HS-5 (cell line): ENCODE data around the gene AGPAT3.

Source experiments
- DNase-seq: peaks from one replicate; pipeline ENCODE4 v3.0.0-alpha.2; 2012; ENCODE audit warnings: low read depth

AGPAT3 gene

DNA sequence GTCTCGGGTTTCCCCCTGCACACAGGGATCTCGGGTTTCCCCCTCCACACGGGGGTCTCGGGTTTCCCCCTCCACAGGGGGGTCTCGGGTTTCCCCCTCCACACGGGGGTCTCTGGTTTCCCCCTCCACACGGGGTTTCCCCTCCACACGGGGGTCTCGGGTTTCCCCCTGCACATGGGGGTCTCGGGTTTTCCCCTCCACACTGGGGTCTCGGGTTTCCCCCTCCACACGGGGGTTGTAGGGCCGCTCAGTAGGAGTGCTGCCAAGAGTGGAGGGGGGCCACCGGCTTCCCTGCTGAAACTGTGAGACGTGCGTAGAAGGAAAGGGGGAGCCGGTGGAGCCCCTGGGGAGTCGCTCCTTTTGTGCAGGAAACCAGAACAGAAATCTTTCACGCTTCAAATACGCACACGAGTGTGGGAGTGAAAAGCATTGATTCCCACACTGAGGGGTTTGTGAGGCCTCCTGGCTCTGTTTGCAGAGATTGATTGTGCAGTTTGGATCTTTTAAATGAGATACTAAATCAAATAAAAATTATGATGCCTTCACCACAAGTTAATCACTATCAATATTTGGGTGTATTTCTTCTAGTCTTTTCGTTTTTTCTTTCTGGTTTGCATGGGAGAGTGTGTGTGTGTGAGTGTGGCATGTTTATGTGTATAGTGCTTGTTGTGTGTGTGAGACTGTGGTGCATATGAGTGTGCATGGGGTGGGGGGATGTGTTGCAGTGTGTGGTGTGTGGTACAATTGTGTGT is 92.8 kb downstream of the AGPAT3 start:
- DNase-seq = no peak

DNA sequence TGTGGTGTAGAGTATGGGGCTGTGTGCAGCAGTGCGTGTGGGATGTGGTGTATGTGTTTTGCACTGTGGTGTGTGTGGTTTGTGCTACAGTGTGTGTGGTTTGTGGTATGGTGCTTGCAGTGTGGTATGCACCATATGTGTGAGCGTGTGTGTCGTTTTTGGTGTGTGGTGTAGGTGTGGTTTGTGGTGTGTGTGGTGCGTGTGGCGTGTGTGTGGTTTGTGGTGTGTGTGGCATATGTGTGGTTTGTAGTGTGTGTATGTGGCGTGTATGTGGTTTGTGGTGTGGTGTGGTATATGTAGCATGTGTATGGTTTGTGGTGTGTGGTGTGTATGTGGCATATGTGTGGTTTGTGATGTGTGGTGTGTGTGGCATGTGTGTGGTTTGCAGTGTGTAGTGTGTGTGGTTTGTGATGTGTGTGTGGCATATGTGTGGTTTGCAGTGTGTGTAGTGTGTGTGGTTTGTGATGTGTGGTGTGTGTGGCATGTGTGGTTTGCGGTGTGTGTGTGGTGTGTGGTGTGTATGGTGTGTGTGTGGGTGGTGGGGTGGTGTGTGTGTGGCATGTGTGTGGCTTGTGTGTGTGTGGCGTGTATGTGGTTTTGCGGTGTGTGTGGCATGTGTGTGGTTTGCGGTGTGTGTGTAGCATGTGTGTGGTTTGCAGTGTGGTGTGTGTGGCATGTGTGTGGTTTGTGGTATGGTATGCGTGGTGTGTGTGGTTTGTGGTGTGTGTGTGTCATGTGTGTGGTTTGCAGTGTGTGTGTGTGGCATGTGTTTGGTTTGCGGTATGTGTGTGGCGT is 93.5 kb downstream of the AGPAT3 start:
- no peak for DNase-seq

DNA sequence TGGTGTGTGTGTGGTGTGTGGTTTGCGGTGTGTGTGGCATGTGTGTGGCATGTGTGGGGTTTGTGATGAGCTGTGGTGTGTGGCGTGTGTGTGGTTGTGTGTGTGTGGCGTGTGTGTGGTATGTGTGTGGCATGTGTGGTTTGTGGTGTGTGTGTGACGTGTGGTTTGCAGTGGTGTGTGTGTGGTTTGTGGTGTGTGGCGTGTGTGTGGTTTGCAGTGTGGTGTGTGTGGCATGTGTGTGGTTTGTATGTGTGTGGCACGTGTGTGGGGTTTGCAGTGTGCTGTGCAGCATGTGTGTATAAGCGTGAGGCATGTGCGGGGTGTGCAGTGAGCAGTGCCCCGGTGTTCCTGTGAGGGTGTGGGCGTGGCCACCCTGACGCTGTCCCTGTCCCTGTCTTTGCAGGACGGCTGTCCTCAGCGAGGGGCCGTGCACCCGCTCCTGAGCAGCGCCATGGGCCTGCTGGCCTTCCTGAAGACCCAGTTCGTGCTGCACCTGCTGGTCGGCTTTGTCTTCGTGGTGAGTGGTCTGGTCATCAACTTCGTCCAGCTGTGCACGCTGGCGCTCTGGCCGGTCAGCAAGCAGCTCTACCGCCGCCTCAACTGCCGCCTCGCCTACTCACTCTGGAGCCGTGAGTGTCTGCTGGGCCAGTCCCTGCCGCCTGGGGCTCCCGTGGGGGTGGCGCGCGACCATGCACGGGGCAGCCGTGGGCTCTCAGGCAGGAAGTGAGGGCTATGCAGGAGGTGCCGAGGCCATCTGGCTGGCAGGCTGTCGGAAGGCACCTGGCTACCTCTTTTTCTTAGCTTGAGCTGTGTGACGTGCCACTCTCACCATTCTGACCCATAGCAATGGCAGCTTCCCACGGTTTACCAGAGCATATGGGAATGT is 94.5 kb downstream of the AGPAT3 start:
- DNase-seq = no peak

- DNase-seq = no peak
These were observed 96.4 kb downstream of the AGPAT3 start for GRCh38 chr21:43961382-43961909.

DNA sequence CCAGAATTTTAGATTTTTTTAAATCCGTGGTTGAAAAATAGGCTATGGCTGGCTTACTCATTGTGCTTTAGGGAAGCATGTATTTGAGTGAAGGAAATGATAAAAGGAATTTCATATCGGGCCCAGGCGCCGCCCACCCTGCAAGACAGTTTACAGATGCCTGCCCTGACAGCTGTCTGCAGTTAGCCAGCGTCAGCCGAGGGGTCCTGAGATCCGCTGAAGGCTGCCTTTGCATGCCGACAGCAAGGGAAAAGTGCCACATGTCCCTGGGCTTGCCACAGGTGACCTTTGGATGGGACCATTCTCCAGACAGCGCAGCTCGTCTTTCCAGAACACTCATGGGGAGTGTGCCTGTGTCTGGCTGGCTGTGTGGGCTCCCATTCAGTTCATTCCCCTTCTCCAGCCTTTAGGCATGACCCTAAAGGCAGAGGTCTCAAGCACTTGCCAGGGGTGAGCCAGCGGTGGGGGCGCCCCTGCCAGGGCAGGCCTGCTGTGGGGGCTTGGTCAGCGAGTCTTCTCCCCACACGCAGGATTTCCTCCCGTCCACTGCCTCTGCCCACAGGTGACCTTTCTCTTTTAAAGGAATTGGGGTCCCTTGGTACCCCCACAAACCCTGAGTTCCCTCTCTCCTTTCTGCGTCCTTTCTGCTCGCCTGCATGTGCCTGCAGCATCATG is 101.0 kb downstream of the AGPAT3 start:
- no peak for DNase-seq

DNA sequence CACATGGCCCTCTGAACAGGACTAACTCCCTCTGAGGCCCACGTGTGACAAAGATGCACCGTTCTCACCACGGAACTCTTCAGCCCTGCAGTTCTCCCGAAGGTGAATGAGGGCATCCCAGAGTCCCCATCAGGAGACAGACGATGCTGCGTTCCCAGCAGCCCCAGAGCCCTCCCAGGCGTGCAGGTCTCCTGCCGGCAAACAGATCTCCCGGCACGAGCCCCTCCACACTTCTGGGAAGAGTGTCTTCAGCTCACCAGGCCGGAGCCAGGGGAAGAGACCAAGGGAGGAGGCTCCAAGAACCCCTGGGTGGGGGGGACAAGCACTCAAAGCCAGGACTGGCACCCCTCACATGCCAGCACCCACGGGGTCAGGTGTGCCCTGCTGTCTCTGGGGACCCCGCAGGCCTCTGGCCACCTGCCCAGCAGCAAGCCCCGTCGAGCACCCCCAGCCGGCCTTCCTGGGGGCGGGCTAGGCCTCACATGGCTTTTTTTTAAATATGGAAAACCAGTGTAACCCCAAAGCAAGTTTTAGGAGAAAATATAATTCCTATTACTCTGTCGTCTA is 102.0 kb downstream of the AGPAT3 start:
- DNase-seq = no peak

GRCh38 chr21:43967981-43968380 is 103.0 kb downstream of the AGPAT3 start:
- no peak for DNase-seq

DNA sequence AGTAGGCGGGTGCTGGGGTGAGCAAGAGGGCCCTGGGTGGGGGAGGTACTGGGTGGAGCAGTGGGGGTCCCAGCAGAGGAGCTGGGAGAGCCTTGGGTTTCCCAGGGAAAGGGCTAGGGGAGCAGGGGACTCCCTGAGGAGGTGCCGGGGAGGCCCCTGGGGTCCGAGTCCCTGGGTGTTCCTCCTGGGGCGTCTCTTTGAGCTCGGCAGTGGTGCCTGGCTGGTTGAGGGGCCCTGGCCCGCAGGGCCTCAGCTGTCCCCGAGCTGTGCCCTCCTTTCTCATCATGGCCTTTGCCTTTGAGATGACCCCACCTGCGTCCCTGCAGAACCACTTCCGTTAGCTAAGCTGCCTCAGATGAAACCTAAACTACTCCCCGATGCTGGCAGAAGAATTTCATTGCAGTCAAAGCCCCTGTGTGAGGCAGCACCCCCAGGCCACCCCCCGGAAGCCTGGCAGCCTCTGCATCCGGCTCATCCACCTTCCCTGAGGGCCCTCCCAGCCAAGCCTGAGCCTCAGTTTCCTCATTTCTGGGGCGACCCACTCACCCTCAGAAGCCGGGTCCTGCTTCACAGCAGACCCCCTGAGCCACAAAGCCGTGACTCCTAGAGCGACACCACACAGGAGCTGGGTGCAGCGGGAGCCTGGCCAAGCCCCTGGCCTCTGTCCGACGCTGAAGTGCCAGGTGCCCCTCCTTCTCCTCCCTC is 103.5 kb downstream of the AGPAT3 start:
- no peak for DNase-seq

GRCh38 chr21:43969115-43969444 is 104.1 kb downstream of the AGPAT3 start:
- no peak for DNase-seq

GRCh38 chr21:43970551-43970950 is 105.5 kb downstream of the AGPAT3 start:
- no peak for DNase-seq

DNA sequence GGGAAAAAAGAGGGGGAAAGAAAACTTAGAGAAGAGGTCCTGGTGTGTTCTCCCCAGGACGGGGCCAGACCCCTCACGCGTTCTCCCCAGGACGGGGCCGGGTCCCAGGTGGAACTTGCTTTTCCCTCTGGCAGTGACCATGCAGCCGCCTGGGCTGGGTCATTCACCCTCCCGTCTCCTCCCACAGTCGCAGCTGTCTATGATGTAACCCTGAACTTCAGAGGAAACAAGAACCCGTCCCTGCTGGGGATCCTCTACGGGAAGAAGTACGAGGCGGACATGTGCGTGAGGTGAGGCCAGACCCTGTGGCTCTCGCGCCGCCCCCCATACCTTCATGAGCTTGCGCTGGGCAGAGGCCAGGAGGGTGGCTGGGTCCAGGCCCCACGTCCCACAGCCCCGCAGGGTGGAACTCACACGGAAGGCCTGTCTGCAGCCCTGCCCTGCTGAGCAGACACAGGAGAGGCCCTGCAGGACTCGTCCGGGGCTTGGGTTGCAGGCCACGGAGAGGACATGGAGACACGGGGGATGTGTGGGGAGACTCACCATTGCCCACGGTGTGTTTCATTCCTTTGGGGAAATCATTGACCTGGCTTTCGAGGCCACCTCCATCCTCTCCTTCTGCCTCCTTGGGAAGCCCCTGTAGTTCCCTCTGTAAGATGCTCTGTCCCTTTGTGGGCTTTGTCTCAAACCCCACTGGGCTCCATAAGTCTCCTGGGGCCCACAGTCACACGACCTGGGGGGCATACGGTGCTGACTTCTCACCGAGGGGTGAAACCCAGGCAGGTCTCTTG is 106.4 kb downstream of the AGPAT3 start:
- no peak for DNase-seq

DNA sequence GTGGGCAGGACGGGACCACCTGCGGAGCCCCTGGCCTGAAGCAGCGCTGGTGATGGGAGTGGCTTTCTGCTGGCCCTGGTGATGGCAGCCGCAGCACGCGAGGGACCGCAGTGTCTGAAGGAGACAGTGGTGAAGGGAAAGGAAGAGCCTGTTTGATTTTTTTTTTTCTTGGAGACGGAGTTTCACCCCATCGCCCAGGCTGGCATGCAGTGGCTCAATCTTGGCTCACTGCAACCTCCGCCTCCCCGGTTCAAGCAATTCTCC is 106.9 kb downstream of the AGPAT3 start:
- no peak for DNase-seq

GRCh38 chr21:43972850-43973633 is 108.0 kb downstream of the AGPAT3 start:
- no peak for DNase-seq

DNA sequence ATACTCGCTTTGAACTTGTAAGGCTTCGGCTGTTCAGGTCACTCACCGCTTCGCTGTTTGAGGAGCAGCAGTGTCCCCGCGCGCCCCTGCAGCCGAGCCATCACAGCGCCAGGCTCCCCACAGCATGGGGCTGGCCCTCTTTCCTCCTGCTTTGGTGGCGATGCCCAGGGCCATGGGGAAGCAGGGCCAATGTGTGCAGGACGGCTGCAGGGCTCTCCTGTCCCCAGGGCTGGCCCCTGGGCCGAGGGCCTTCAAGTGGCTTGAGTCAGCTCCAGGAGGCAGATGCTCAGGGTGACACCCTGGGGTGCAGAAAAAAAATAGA is 108.6 kb downstream of the AGPAT3 start:
- no peak for DNase-seq

GRCh38 chr21:43974791-43975468 is 109.9 kb downstream of the AGPAT3 start:
- no peak for DNase-seq

- peak; percentile 3 for DNase-seq
These were observed 110.6 kb downstream of the AGPAT3 start for GRCh38 chr21:43975469-43976098.

GRCh38 chr21:43976661-43977060 is 111.6 kb downstream of the AGPAT3 start:
- no peak for DNase-seq

- DNase-seq = no peak
These were observed 113.0 kb downstream of the AGPAT3 start for GRCh38 chr21:43978060-43978459.

DNA sequence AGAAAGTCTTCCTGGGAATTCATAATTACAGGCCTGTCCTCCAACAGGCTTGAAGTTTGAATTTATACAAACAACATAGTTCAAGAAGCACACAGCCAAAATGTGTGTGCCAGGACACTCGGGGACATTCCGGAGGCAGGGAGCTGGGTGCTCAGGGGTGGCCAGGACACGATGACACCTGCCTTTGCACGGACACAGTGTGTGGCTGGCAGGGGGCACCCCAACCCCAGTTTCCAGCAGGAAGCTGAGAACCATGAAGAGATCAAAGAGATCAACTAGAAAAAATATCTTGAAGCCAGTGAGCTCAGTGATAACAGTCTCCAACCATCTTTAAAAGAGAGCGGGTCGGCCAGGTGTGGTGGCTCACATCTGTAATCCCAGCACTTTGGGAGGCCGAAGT is 114.6 kb downstream of the AGPAT3 start:
- DNase-seq = no peak
